GM21576 (cell line): ENCODE measurements around the gene LKAAEAR1.
"Not testable (repeated sequence)": the region's sequence is repeated elsewhere in the genome, so short reads cannot be mapped to it uniquely, and the experiment has no call there.

Experiments used
- ATAC-seq: cut with Tn5 transposase; IDR thresholded peaks from one replicate; pipeline ENCODE4 v1.9.1; 2021; ENCODE audit warnings: mild to moderate bottlenecking, moderate library complexity; ENCODE audit not compliant: unreplicated experiment

LKAAEAR1 gene, protein sequence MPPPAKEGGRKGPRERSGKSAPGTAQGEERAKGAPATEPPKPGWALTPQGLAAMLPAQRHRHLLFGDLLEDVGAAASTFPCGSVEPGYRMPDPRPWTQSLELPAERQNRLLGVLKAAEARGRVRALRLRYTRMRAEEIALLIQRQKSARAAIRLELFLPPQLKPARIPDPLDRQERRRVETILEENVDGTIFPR

DNA sequence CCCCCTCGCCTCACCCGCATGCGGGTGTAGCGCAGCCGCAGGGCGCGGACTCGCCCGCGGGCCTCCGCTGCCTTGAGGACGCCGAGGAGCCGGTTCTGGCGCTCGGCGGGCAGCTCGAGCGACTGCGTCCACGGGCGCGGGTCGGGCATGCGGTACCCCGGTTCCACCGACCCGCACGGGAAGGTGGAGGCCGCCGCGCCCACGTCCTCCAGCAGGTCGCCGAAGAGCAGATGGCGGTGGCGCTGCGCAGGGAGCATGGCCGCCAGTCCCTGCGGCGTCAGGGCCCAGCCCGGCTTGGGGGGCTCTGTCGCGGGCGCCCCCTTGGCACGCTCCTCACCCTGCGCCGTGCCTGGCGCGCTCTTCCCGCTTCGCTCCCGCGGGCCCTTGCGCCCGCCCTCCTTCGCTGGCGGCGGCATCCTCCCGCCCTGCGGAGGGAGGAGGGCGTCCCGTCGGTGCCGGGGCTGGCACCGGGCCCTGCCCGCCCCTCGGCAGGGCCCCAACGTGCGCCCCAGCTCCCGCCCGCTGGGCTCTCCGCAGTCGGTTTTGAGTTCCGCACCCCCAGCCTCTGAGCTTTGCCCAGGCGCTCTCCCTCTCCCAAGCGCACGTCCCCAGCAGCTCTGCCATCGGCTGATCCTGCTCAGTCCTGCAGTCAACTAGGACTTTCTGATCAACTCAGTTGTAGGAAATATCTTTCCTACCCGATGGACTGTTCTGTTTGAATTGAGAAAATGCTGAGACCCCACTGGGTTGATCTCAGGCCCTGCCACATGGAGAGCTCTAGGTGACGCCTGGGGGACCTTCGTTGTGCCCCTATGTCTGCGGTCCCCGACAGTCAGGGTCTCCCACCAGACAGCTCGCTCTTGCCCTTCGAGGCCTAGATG lies at the start of gene LKAAEAR1:
TSS of gene LKAAEAR1 (minus strand) at position 595 of the 881 bp plus-strand sequence. CDS start at position 416, 179 bp downstream.
- no peak for ATAC-seq

DNA sequence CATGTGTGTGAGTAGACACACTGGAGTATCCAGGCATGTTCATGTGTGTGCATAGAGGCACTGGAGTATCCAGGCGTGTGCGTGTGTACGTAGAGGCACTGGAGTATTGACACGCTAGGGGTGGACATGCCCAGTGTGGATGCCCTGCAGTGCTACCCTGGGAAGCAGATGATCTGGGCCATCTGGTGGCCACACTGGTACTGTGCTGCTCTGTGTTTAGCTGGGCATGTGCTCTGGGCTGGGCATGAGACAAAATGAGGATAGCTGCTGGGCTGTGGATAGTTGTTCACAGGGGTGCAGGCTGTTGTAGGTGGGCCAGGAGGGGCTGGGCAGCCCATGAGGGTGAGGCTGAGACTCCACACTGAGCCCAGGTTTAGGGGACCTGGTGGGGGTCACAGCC lies 47.2 kb upstream of the LKAAEAR1 start:
- ATAC-seq, result no peak

DNA sequence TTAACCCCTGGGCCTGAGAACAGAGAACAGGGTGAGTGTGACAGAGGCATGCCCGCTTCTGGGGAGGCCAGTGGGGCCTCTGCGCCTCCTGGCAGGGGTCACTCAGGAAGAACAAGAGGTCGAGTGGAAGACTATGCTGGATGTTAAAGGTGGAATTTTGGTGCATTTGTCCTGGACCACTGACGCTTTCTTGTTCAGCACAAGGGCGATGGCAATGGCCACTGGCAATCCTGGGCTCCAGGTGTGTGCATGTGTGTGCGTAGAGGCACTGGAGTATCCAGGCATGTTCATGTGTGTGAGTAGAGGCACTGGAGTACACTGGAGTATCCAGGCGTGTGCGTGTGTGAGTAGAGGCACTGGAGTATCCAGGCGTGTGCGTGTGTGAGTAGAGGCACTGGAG lies 46.7 kb upstream of the LKAAEAR1 start:
- ATAC-seq, result no peak

DNA sequence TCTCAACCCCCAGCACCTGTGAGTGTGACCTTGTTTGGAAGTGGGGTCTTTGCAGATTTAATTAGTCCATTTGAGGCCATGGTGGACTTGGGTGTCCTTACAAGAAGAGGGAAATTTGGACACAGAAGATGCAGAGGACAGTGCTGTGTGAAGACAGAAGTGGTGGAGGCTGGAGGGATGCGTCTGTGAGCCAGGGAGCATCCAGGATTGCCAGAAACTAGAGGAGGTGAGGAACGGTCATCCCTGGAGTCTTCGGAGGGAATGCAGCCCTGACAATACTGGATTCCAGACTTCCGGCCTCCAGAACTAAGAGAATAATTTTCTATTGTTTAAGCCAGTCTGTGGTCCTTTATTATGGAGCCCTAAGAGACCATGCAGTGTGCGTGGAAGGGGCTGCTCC lies 46.1 kb upstream of the LKAAEAR1 start:
- no peak for ATAC-seq

DNA sequence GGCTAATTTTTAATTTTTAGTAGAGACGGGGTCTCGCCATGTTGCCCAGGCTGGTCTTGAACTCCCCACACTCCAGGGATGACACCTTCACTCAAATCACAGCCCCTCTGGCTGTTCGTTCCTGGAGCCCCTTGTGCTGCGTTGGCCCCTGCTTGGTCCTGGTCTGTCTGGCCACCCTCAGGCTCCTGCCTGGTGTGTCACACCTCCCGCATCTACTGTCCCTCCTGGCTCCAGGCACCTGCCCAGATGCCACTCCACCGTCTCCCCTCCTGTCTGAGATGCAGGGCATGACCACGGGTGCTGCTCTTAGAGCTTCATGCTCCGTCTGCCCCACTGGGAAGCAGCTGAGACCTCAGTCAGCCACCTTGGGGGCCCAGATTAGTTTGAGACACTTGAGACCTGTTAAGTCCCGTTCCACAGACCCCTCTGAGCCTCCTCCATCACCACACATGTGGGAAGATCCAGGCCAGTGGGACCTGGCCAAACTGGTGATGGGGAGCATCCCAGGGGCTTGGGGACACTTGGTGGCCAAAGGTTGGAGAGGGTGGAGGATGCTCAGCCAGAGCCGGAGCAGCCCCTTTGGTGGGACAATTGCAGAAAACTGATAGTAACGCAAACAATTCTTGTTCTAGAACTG lies 45.1 kb upstream of the LKAAEAR1 start:
- no peak for ATAC-seq

DNA sequence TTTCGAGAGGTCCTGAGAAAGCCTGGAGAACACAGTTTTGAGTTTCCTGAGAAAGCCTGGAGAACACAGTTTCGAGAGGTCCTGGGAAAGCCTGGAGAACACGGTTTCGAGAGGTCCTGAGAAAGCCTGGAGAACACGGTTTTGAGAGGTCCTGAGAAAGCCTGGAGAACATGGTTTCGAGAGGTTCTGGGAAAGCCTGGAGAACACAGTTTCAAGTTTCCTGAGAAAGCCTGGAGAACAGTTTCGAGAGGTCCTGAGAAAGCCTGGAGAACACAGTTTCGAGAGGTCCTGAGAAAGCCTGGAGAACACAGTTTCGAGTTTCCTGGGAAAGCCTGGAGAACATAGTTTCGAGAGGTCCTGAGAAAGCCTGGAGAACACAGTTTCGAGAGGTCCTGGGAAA lies 39.3 kb upstream of the LKAAEAR1 start:
- ATAC-seq, result not testable (repeated sequence)

DNA sequence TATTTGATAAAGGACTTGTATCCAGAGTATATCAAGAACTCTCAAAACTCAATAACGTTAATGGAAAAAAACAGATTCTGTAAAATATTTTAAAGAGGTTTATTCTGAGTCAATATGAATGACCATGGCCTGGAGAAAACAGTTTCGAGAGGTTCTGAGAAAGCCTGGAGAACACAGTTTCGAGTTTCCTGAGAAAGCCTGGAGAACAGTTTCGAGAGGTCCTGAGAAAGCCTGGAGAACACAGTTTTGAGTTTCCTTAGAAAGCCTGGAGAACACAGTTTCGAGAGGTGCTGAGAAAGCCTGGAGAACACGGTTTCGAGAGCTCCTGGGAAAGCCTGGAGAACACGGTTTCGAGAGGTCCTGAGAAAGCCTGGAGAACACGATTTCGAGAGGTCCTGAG lies 38.7 kb upstream of the LKAAEAR1 start:
- not testable (repeated sequence) for ATAC-seq

DNA sequence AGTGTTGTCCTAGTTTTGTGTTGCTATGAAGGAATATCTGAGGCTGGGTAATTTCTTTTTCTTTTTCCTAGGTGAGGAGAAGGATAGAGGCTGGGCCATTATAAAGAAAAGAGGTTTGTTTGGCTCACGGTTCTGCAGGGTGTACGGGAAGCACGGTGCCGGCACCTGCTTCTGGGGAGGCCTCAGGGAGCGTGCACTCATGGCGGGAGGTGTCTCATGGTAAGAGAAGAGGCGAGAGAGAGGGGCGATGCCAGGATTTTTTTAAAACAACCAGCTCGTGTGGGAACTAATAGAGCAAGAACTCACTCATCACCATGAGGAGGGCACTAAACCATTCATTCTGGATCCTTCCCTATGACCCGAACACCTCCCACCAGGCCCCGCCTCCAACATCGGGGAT lies 37.4 kb upstream of the LKAAEAR1 start:
- no peak for ATAC-seq

DNA sequence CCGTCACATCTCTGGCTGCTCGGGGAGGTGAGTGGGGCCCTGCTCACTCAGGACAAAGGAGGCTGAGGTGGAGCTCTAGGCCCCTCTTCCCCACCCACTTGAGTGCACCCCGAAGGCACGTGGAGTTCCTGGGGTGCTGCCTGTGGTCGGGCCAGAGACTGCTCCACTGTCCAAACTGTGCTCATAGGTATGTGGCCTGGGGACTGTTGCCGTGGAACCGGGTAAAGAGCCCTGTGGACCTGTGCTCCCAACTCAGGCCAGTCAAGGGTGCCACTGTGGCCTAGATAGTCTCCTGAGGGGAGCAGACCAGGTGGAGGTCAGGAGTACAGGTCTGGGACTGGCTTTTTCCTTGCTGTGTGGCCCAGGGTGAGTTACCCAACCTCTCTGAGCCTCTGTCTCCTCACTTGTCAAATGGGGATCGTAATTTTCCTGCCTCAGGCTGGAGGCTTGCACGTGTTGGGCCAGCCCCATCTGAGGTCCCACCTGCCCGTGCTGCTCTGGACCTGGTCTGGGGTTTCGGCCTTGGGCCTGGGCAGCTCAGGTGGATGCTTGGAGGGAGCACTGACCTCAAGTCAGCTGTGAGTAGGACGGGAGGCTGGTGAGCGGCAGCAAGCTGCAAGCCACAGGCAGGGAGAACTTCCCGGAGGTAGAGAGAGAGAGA lies 35.6 kb upstream of the LKAAEAR1 start:
- no peak for ATAC-seq

DNA sequence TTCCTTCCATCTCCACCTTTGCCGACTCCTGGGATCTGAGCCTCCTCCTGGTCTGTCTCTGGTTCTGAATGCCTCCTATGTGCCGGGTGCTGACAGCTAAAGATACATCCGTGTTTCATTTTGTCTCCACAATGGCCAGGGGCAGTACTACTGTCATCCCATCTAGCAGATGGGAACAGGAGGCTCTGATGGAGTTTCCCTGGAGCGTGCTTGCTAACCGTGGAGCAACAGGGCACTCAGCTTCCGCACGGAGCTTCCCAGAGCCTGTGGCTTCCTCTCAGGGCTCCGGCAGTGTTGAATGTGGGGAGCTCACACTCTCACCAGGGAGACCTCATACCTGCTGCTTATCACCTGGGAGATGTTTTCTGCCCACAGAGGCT lies 35.1 kb upstream of the LKAAEAR1 start:
- no peak for ATAC-seq

DNA sequence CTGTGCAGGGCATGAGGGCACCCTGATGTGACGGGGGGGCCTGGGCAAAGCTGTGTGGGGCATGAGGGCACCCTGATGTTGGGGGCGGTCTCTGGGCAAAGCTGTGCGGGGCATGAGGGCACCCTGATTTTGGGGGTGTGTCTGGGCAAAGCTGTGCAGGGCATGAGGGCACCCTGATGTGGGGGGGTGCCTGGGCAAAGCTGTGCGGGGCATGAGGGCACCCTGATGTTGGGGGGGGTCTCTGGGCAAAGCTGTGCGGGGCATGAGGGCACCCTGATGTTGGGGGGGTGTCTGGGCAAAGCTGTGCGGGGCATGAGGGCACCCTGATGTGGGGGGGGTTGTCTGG lies 33.2 kb upstream of the LKAAEAR1 start:
- not testable (repeated sequence) for ATAC-seq

DNA sequence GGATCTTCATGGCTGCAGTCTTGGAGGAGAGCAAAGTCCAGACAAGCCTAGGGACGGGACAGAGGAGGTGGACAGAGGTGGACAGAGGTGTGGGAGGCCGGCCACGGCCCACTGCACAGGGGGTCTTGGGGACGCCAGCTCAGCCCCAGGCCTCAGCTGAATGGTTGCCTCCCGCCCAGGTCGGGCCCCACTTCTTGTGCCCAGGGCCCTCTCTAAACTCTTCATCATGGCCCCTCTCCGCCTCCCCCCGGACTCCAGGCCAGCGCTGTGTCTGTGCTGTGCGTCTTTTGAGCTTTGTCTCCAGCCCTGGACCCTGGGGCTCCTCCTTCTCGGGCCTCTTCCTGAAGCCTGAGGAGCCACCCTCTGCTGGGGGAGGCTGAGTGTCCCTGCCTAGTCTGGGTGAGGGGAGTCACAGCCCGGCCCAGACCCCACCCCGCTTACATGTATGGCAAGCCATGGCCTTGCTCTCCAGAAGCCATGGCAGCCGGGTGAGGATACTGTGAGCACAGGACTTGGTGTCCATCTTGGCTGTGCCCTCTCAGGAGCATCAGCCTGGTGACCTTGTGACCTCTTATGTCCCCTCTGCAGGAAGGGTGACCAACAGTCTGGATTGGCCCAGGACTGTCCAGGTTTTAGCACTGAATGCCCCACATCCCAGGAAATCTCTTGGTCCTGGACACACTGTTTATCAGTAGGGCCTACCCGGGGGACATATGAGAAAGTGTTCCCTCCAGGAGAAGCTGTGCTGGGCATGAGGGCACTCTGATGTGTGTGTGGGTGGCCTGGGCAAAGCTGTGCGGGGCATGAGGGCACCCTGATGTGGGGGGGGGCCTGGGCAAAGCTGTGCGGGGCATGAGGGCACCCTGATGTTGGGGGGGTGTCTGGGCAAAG lies 32.6 kb upstream of the LKAAEAR1 start:
- ATAC-seq, result no peak

DNA sequence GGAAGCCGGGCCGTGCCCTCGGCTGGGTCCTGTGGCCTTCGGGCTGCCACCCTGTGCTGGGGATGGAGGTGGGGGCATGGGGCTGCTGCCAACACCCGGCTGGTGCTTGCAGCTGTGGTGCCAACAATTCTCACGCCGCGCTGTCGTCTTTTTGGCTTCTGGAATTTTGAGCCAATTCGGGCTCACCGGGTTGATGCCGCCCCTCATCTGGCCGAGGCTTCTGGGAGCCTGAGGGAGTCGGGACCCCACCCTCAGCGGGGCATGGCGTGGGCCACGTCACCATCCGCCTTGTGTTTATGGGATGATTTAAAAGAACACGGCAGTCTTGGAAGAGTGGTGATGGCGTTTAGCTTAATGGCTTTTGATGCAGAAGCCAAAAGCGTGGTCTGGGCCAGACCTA lies 31.8 kb upstream of the LKAAEAR1 start:
- no peak for ATAC-seq

DNA sequence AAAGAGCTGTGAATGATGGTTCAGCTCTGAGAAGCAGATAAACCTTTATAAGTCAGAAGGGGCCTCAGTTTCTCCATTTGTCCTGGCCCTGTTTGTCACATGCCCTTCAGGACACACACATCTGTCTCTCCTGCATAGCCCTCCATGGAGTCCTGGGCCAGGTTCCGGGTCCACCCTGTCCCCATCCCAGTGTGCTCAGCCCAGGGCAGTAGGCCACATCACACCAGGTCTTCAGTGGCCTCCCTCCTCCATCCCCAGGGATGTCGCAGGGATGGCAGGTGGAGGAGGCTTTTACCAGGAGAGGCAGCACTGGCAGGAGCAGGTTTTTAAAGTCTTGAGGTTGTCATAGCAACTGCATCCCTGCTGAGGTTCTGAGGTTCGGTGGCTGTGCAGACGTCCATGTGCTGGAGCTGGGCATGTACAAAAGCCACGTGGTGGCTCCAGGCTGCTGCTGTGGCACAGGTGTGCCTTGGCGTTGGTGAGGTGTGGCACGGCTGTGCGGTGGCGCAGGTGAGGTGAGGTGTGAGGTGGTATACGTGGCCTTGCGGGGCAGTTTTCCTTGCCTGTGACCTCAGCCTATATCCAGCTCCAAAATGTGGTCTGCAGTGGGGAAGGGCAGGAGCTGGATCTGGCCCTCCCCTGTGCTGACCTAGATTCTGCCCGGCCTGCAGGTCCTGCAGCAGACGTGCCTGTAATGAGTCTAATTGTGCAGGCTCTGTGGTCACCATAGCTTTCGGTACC lies 31.1 kb upstream of the LKAAEAR1 start:
- ATAC-seq, result no peak

DNA sequence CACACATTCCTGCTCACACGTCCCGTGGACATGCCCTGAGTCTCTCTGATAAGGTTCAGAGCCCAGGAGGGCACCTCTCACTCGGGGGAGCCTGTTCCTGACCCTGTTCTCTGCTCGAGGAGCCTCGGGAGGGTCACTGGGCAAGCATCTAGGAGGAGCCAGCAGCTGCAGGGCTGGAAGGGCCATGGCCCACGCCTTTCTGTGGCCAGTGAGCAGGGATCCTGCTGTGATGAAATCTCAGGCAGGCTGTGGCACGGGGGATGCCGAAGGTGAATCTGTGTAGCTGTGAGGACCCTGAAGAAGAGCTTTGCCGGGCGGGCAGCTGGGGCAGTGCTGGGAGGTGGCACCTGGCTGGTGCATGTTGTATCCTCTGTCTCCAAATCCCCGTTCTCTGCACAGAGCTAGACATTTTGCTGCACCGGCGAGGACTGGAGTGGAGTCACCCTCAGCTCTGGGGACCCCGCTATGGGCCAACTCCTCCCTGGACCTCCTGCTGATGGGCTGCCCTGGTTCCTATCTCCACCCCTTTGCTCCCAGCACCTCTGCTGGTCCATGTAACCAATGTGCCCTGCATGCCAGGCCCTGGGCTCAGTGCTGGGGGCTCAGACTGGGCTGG lies 30.3 kb upstream of the LKAAEAR1 start:
- no peak for ATAC-seq

DNA sequence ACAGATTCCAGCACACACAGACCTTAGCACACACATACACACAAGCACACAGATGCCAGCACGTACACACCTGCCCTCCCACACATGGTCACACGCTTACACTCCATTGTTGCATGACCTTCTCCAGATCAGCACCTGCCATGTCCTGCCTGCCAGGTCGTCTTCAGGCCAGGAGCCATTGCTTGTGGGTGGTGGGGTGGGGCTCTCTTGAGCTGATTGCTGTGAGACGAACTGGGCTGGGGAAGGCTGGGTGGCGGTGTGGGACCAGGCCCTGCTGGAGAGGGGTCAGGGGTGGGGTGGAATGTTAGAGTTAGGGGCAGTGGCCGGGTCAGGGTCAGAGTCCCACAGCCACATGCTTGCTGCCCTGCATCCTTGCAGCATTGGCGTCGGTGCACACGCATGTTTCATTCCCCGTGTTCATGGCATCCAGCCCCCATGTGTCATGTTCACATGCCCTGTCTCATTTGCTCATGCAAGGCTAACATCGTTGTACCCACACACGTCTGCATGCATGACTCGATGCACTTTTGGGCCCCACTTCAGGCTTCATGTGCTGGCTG lies 29.7 kb upstream of the LKAAEAR1 start:
- ATAC-seq, result no peak

DNA sequence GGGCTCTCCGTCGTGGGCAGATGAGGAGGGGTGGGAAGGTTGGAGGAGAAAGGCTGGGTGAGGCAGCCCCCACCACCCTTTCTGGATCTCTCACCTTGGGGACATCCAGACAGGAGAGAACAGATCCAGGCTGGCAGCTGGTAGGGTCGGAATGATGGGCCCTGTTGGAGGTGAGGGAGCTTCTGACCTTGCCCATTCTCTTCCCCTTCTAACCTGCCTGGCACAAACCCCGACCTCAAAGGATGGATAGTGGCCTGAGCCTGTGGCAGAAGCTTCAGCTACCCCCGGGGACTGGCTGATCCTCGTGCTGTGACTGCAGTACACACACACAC lies 29.2 kb upstream of the LKAAEAR1 start:
- ATAC-seq, result no peak

DNA sequence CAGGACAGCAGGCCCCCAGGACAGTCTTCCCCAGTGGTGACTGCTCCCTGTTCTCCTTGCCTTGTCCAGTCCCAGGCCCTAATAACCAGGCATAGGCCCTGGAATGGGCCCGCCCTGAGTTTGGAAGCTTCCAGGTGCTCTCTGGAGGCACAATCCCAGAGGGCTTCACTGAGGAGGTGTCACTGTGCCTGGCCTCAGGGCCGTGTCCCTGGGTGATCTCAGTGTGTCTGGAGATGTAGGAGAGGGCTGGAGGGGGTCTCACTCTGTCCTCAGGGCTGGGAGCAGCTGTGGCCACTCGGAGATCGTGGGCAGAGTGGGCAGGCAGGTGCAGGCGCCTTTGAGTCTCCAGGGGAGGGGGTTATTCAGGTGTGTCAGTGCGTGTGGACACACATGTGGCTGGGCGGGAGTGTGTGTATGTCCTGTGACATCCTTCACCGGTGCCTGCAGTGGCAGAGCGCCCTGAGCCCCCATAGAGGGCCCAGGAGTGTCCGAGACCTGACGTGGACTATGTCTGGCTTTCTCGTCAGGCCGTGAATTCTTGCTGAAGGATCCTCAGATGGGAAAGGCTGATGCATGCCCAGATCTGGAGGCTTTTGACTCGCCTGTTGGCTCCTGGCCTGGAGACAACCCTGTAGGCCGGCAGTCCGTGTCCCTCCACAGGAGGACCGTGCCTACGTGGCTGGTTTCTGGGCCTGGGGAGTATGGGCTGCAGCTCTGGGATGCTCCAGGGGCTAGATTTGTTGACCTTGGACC lies 28.7 kb upstream of the LKAAEAR1 start:
- ATAC-seq, result no peak
